MG63 (cell line): Measurements from ENCODE around the gene ZBTB6. TPM values are rescaled to one million over a fixed set of nuclear protein-coding genes. Genes with fewer than 3 reads are reported as not detected.

ENCODE experiments used
- DNase-seq: peaks from one replicate; pipeline ENCODE4 v3.0.0-alpha.2; 2020
- H3K27me3 ChIP-seq: fragments of 250-450 bp; sonication (Bioruptor Pico); 2 replicates; pipeline ENCODE4 v1.5.1; 2020; ENCODE audit warnings: mild to moderate bottlenecking, moderate library complexity
- H3K36me3 ChIP-seq: fragments of 250-450 bp; sonication (Bioruptor Pico); 2 replicates; pipeline ENCODE4 v1.5.1; 2020; ENCODE audit warnings: mild to moderate bottlenecking, moderate library complexity
- H3K4me3 ChIP-seq: fragments of 250-450 bp; sonication (Bioruptor Pico); 2 replicates; pipeline ENCODE4 v1.5.1; 2020; ENCODE audit warnings: mild to moderate bottlenecking, moderate library complexity
- H3K9me3 ChIP-seq: fragments of 250-450 bp; sonication (Bioruptor Pico); 2 replicates; pipeline ENCODE4 v1.5.1; 2020; ENCODE audit warnings: mild to moderate bottlenecking, moderate library complexity
- total RNA-seq: library from RNA; depleted of rRNA; stranded (reverse); fragments of >200 nt; shearing (Covaris generic); gene quantifications from 2 replicates; pipeline ENCODE4 v1.2.3, GENCODE V29; 2014; ENCODE audit warnings: low replicate concordance; rRNA removed

The ZBTB6 gene
- 4.3 and 8.0 TPM in 2 replicates for total RNA-seq

GRCh38 chr9:122912964-122913673 lies at the start of gene ZBTB6:
Gene ZBTB6, minus strand, starts transcription at chr9:122913323. Its CDS starts 1,251 bp downstream, at chr9:122912072.
- Histone ChIP-seq H3K9me3 (no peaks in the 10 kb centered on the region), H3K36me3 (peaks cover 39% of the 10 kb centered on the region), H3K27me3 (no peaks in the 10 kb centered on the region), H3K4me3 (peak within 1 kb of the TSS; percentile 94)
- DNase-seq: peak; percentile 81

DNA sequence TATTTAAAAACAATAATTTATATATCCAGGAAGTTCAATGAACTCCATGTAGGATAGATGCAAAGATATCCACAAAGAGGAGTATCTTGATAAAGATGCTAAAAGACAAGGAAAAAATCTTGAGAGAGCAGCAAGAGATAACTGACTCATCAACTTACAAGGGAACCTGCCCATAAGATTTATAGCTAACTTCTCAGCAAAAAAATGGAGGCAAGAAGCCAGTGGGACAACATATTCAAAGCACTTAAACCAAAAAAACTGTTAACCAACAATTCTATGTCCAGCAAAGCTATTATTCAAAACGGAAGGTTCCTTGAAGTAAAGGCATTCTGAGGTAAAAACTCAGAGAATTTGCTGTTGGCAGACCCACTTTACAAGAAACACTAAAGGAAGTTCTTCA lies 48.0 kb upstream of the ZBTB6 start:
- Histone ChIP-seq H3K9me3 (no peaks in the 10 kb centered on the region), H3K27me3 (no peaks in the 10 kb centered on the region), H3K4me3 (no peak overlapping the region), H3K36me3 (peaks cover 23% of the 10 kb centered on the region)
- no peak for DNase-seq

- no peak overlapping the region for H3K4me3 ChIP-seq
- H3K9me3 ChIP-seq: no peaks in the 10 kb centered on the region
- DNase-seq: no peak
- peaks cover 19% of the 10 kb centered on the region for H3K36me3 ChIP-seq
- H3K27me3 ChIP-seq: no peaks in the 10 kb centered on the region
Measured at GRCh38 chr9:122955961-122956360, 42.8 kb upstream of the ZBTB6 start.

GRCh38 chr9:122954253-122954691 lies 41.1 kb upstream of the ZBTB6 start:
- Histone ChIP-seq H3K4me3 (no peak overlapping the region), H3K9me3 (no peaks in the 10 kb centered on the region), H3K36me3 (peaks cover 4% of the 10 kb centered on the region), H3K27me3 (no peaks in the 10 kb centered on the region)
- no peak for DNase-seq

DNA sequence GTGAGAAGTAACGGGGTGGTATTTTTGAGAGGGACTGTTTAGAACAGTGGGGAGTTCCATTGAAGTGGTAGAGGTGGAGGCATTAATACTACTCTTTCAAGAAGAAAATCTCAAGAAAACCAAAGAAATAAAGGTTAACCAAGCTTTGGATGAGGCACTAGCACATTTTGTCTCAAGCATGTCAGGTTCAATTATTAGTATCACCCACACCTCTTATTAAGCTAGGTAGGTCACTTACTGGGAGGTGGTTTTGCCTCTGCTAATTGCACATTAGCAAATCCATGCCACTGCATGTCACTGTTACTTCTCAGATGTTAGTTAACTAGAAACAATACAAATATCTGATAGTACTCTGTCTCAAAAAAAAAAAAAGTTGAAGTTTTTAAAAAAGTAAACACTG lies 37.9 kb upstream of the ZBTB6 start:
- Histone ChIP-seq H3K36me3 (peaks cover 3% of the 10 kb centered on the region; the same call in 1 of the 2 replicates), H3K27me3 (no peaks in the 10 kb centered on the region), H3K9me3 (no peaks in the 10 kb centered on the region), H3K4me3 (no peak overlapping the region)
- DNase-seq: no peak

GRCh38 chr9:122950263-122950662 lies 37.1 kb upstream of the ZBTB6 start:
- Histone ChIP-seq H3K9me3 (no peaks in the 10 kb centered on the region), H3K4me3 (no peak overlapping the region), H3K36me3 (peaks cover 5% of the 10 kb centered on the region), H3K27me3 (no peaks in the 10 kb centered on the region)
- DNase-seq: no peak

DNA sequence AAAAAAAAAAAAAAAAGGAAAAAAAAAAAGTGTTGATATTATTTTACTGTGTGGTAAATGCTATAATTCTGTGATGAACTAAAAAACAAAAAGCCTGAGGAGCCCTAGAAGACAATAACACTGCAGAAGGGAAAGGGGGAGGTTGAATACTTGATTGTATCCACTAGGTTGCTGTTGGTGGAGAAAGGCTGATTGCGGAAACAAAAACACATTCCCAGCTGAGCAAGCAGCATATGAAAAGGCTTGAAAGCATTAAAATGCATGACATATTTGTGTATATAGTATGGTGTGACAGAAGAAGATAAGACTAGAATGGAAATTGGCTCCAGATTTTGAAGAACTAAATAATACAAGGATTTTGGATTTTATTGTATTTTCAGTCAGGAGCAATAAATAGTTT lies 36.6 kb upstream of the ZBTB6 start:
- no peak for DNase-seq
- no peak overlapping the region for H3K4me3 ChIP-seq
- peaks cover 6% of the 10 kb centered on the region for H3K36me3 ChIP-seq
- H3K27me3 ChIP-seq: no peaks in the 10 kb centered on the region
- H3K9me3 ChIP-seq: no peaks in the 10 kb centered on the region

- no peak for DNase-seq
- Histone ChIP-seq H3K27me3 (no peaks in the 10 kb centered on the region), H3K9me3 (no peaks in the 10 kb centered on the region), H3K4me3 (no peak overlapping the region), H3K36me3 (peaks cover 6% of the 10 kb centered on the region)
Measured at GRCh38 chr9:122948313-122948712, 35.2 kb upstream of the ZBTB6 start.

DNA sequence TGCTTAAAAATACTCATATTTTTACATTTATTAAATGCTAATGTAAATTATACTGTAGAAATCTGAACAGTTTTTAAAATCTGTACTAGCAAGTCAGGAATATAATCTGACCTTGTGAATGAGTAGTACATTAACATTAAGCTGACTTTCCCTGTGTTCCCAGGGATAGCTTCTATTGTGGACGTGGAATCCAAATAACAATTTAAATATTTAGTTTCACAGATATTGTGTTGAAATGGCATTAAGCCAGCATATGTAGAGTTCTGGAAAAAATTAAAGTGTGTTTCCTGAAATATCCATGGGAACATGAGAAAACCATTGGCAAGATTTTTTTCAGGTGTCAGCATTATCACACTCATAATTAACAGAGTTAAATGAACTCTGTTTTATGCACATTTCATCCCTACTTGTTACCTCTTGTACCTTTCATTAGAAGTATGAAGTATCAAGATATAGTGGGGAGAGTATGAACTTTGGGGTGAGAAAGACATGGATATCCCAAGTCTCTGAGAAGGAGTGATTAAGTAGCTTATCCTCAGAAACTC lies 33.4 kb upstream of the ZBTB6 start:
- Histone ChIP-seq H3K27me3 (no peaks in the 10 kb centered on the region), H3K36me3 (peaks cover 6% of the 10 kb centered on the region), H3K4me3 (no peak overlapping the region), H3K9me3 (no peaks in the 10 kb centered on the region)
- no peak for DNase-seq

DNA sequence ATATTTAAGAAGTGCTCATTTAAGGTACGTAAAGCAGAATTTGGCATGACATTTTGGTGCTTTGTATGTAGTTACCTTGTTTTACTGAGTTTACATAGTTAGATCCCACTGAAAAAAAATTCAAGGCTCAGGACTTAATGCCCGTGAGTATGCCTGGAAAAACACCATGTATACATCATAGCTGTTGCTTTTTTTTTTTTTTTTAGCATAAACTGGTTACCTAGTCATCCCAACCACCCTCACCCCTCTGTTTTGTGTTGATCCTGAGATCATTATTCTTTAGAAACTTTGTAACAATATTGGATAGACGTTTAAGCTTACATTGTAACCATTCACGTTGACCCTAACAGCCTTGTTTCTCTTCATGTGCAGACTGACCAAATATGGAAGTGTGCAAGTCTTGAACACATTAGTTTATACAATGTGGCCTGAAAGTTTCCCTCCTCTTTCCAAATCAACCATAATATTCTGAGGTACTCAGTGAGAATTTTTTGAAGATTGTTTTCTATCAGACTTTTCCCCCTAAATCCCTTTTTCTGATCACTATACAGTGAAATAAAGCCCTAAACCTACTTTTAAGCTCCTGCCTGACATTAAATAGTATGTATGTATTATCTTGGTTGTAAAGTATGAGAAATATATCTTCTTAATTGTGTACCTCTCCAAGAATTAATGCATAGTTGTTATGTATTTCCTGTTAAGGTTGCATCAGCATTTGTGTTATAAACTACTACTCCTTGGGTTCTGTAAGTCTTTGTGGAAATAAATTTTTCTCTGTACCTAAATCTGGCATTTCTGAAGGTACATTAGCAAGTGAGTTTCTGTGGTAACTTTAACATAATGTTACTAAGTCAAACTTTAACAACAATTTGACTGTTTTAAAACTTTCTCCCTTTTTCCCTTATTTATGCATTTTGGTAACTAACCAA lies 32.1 kb upstream of the ZBTB6 start:
- DNase-seq: no peak
- Histone ChIP-seq H3K4me3 (no peak overlapping the region), H3K27me3 (no peaks in the 10 kb centered on the region), H3K9me3 (peaks cover 4% of the 10 kb centered on the region), H3K36me3 (peaks cover 10% of the 10 kb centered on the region)

DNA sequence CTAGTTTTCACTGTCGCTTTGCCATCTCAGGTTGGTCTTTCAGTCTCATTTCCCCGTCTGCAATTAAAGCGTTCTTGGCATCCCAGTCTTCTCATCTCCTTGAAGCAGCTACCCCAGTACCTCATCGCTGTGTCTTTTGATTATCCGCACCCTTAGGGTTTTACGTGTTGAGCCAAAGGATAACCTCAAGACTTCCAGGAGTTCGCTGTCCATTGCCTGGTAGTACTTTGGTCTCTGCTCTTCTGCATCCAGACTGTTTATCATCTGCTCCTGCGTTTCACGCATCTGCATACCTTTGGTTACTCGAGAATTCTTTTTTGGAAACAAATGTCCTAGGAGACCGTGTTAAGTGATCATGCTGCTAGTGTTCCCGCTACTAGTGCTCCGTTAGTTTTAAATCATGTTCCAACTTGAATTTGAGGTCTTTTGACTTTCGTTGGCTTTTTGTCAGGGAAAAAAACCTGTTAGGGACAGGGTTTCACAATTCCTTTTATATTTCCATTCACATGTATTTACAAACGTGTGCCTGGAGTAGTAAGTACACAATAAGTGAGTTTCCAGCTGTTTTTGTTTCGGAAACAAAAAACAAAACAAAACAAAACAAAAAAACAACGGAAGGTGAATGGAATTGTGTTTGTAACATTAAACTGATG lies 28.6 kb upstream of the ZBTB6 start:
- H3K36me3 ChIP-seq: peaks cover 35% of the 10 kb centered on the region
- H3K4me3 ChIP-seq: peak overlapping the region; percentile 95
- peaks cover 8% of the 10 kb centered on the region for H3K9me3 ChIP-seq
- DNase-seq: no peak
- H3K27me3 ChIP-seq: no peaks in the 10 kb centered on the region

- Histone ChIP-seq H3K9me3 (peaks cover 8% of the 10 kb centered on the region), H3K36me3 (peaks cover 42% of the 10 kb centered on the region), H3K4me3 (peak within 1 kb of the TSS; percentile 95), H3K27me3 (no peaks in the 10 kb centered on the region)
- peak; percentile 99 for DNase-seq
Measured at GRCh38 chr9:122940749-122941581, 27.8 kb upstream of the ZBTB6 start, which contains the start of gene RABGAP1. Gene RABGAP1, plus strand, starts transcription at chr9:122941020. Its CDS starts 16,040 bp downstream, at chr9:122957060.

DNA sequence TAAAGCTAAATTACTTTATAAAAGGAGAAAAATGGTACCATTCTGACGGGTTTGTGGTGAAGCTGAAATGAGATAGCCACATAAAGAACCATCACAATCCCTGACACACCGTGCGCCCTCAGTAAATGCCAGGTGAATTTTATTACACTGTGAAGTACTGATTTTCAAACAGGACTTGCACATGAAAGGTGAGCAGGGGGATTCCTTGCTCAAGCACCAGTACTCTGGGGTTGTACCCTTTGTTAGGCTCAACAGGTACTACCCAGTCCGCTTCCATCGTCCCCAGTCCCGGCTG lies 27.3 kb upstream of the ZBTB6 start:
- no peak for DNase-seq
- Histone ChIP-seq H3K36me3 (peaks cover 42% of the 10 kb centered on the region), H3K27me3 (no peaks in the 10 kb centered on the region), H3K4me3 (peak overlapping the region; percentile 95), H3K9me3 (peaks cover 8% of the 10 kb centered on the region)

DNA sequence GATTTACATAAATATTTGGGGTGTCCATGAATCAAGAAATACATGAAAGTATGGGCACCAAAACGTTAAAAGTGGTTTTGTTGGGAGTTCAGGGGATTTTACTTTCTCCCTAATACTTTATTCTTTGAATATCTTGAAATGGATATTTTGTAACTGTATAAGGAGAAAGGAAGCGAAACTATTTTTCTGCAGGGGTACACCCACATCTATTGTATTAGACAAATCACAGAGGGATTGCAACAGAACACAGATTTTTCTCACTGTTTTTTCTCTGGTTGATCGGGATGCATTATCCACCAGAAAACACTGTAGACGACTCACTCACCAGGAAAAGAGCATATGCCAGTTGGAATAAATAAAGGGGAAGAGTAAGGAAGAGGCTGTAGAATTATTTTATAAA lies 26.5 kb upstream of the ZBTB6 start:
- peaks cover 44% of the 10 kb centered on the region for H3K36me3 ChIP-seq
- peaks cover 8% of the 10 kb centered on the region for H3K9me3 ChIP-seq

DNA sequence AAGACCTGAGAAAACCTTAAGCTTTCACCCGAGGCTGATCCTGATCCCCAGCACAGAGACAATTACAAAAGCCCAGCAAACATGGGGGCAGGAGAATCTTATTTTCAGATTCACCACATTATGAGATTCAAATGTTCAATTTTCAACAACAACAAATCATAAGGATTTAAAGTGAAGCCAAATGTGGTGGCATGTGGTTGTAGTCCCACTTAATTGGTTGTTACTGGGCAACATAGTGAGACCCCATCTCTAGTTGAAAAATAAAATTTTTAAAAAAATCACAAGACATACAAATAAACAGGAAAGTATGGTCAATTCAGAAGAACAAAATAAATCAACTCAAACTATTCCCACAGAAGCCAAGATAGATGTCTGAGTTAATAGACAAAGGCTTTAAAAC lies 23.8 kb upstream of the ZBTB6 start:
- Histone ChIP-seq H3K9me3 (peaks cover 8% of the 10 kb centered on the region), H3K36me3 (peaks cover 46% of the 10 kb centered on the region), H3K27me3 (no peaks in the 10 kb centered on the region), H3K4me3 (no peak overlapping the region)
- DNase-seq: no peak

More for the DNA sequence above, 26.5 kb upstream of the ZBTB6 start:
- Histone ChIP-seq H3K4me3 (no peak overlapping the region), H3K27me3 (no peaks in the 10 kb centered on the region)
- no peak for DNase-seq

DNA sequence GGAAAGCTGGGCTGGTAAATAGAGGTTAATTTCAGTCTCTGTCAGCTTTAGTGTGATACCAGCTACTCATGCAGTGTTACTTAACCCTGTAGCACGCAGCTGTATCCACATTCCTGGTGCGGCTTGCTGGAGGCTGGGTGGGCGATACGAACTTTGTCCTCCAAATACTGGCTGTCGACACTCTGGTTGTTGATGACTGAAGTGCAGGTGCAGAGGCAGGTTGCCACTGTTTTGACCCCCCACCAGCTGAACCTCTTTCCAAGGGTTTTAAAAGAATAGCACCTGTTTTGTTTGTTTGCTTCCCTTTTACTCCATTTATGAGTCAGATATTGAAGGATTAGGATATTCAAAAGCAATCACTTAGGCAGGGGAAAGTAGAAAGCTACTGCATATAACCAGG lies 23.3 kb upstream of the ZBTB6 start:
- DNase-seq: no peak
- Histone ChIP-seq H3K9me3 (peaks cover 8% of the 10 kb centered on the region), H3K36me3 (peaks cover 46% of the 10 kb centered on the region), H3K4me3 (no peak overlapping the region), H3K27me3 (no peaks in the 10 kb centered on the region)
